ENCODE results near the gene LYPD8. TPM values are rescaled to one million over a fixed set of nuclear protein-coding genes. Genes with fewer than 3 reads are reported as not detected.

Gene LYPD8
- total RNA-seq, 5 donors from 2014 or later (not counting 1 experiment from before 2014, with no cell fraction given) = not detected

- no peaks in the 10 kb centered on the region for H3K4me1 ChIP-seq (ENCODE audit: control insufficient read depth in 1 of 2, extremely low read depth in 1 of 2, insufficient read depth in 2 of 2, low read length in 2 of 2)
- CTCF ChIA-PET = no interaction called here
- DNase-seq (no peak), ATAC-seq (replicated peaks in 1 of 4) (no peak)
- no peaks in the 10 kb centered on the region for H3K36me3 Mint-ChIP-seq
- H3K27me3 Mint-ChIP-seq = peaks cover 14 to 17% of the 10 kb centered on the region in 2 donors
- H3K9me3 ChIP-seq = no peaks in the 10 kb centered on the region
- no peak overlapping the region for H3K27ac ChIP-seq (ENCODE audit: low read length)
- H3K4me1 Mint-ChIP-seq = no peaks in the 10 kb centered on the region
- 29% methylated on average over 1 of the region's 1 CpG for WGBS (ENCODE audit: insufficient coverage)
- no peak overlapping the region for H3K4me3 Mint-ChIP-seq
- H3K9me3 Mint-ChIP-seq = no peaks in the 10 kb centered on the region
- no peak overlapping the region for H3K4me3 ChIP-seq (ENCODE audit: control insufficient read depth in 1 of 2, extremely low read depth in 1 of 2, low read length in 1 of 2)
- H3K27ac Mint-ChIP-seq = no peak overlapping the region
- POLR2A ChIA-PET = no interaction called here
- no peaks in the 10 kb centered on the region for H3K36me3 ChIP-seq (ENCODE audit: control insufficient read depth in 2 of 2, extremely low read depth in 1 of 2, insufficient read depth in 1 of 2, low read length in 1 of 2)
- peaks cover 0 to 4% of the 10 kb centered on the region in 2 experiments for H3K27me3 ChIP-seq (replicated peaks in 1 of 2; ENCODE audit: control insufficient read depth in 2 of 2, extremely low read depth in 1 of 2, insufficient read depth in 2 of 2, low read length in 1 of 2)
Measured at GRCh38 chr1:248699099-248699498, 56.5 kb downstream of the LYPD8 start.

GRCh38 chr1:248697907-248698306 lies 57.7 kb downstream of the LYPD8 start:
- no CpG with 5 or more reads among the region's 6 CpGs for WGBS (ENCODE audit: insufficient coverage)

GRCh38 chr1:248696774-248697173 lies 58.8 kb downstream of the LYPD8 start:
- H3K27me3 Mint-ChIP-seq = peaks cover 19 to 23% of the 10 kb centered on the region in 2 donors
- H3K27ac Mint-ChIP-seq = no peak overlapping the region
- H3K27ac ChIP-seq (ENCODE audit: low read length) = no peak overlapping the region
- no peak overlapping the region for H3K4me3 ChIP-seq (ENCODE audit: control insufficient read depth in 1 of 2, extremely low read depth in 1 of 2, low read length in 1 of 2)
- no peak for ATAC-seq (replicated peaks in 1 of 4)
- ChIA-PET CTCF (no interaction called here), POLR2A (no interaction called here)
- H3K9me3 ChIP-seq = no peaks in the 10 kb centered on the region
- WGBS (ENCODE audit: insufficient coverage) = 81% methylated on average over 2 of the region's 3 CpGs
- H3K4me3 Mint-ChIP-seq = no peak overlapping the region
- no peaks in the 10 kb centered on the region for H3K9me3 Mint-ChIP-seq
- H3K4me1 ChIP-seq (ENCODE audit: control insufficient read depth in 1 of 2, extremely low read depth in 1 of 2, insufficient read depth in 2 of 2, low read length in 2 of 2) = no peaks in the 10 kb centered on the region
- peaks cover 3% of the 10 kb centered on the region for H3K36me3 Mint-ChIP-seq
- no peaks in the 10 kb centered on the region for H3K4me1 Mint-ChIP-seq
- peaks cover 0 to 4% of the 10 kb centered on the region in 2 experiments for H3K27me3 ChIP-seq (replicated peaks in 1 of 2; ENCODE audit: control insufficient read depth in 2 of 2, extremely low read depth in 1 of 2, insufficient read depth in 2 of 2, low read length in 1 of 2)
- no peak for DNase-seq
- no peaks in the 10 kb centered on the region for H3K36me3 ChIP-seq (ENCODE audit: control insufficient read depth in 2 of 2, extremely low read depth in 1 of 2, insufficient read depth in 1 of 2, low read length in 1 of 2)

More at GRCh38 chr1:248697907-248698306, 57.7 kb downstream of the LYPD8 start:
- H3K4me3 ChIP-seq (ENCODE audit: control insufficient read depth in 1 of 2, extremely low read depth in 1 of 2, low read length in 1 of 2) = no peak overlapping the region
- CTCF ChIA-PET = no interaction called here
- no peaks in the 10 kb centered on the region for H3K36me3 ChIP-seq (ENCODE audit: control insufficient read depth in 2 of 2, extremely low read depth in 1 of 2, insufficient read depth in 1 of 2, low read length in 1 of 2)
- Mint-ChIP-seq H3K9me3 (no peaks in the 10 kb centered on the region), H3K4me3 (no peak overlapping the region), H3K4me1 (no peaks in the 10 kb centered on the region), H3K27me3 (peaks cover 14 to 17% of the 10 kb centered on the region in 2 donors), H3K36me3 (no peaks in the 10 kb centered on the region), H3K27ac (no peak overlapping the region)
- POLR2A ChIA-PET = no interaction called here
- peaks cover 0 to 4% of the 10 kb centered on the region in 2 experiments for H3K27me3 ChIP-seq (replicated peaks in 1 of 2; ENCODE audit: control insufficient read depth in 2 of 2, extremely low read depth in 1 of 2, insufficient read depth in 2 of 2, low read length in 1 of 2)
- ATAC-seq (replicated peaks in 1 of 4) = no peak
- H3K27ac ChIP-seq (ENCODE audit: low read length) = no peak overlapping the region
- DNase-seq = no peak
- no peaks in the 10 kb centered on the region for H3K4me1 ChIP-seq (ENCODE audit: control insufficient read depth in 1 of 2, extremely low read depth in 1 of 2, insufficient read depth in 2 of 2, low read length in 2 of 2)
- H3K9me3 ChIP-seq = no peaks in the 10 kb centered on the region

- Histone ChIP-seq H3K27ac (ENCODE audit: low read length) (no peak overlapping the region), H3K9me3 (no peaks in the 10 kb centered on the region), H3K4me1 (ENCODE audit: control insufficient read depth in 1 of 2, extremely low read depth in 1 of 2, insufficient read depth in 2 of 2, low read length in 2 of 2) (no peaks in the 10 kb centered on the region), H3K27me3 (replicated peaks in 1 of 2; ENCODE audit: control insufficient read depth in 2 of 2, extremely low read depth in 1 of 2, insufficient read depth in 2 of 2, low read length in 1 of 2) (peaks cover 0 to 4% of the 10 kb centered on the region in 2 experiments), H3K4me3 (ENCODE audit: control insufficient read depth in 1 of 2, extremely low read depth in 1 of 2, low read length in 1 of 2) (no peak overlapping the region), H3K36me3 (ENCODE audit: control insufficient read depth in 2 of 2, extremely low read depth in 1 of 2, insufficient read depth in 1 of 2, low read length in 1 of 2) (no peaks in the 10 kb centered on the region)
- no CpG with 5 or more reads among the region's 3 CpGs for WGBS (ENCODE audit: insufficient coverage)
- ATAC-seq (replicated peaks in 1 of 4) = no peak
- Mint-ChIP-seq H3K36me3 (peaks cover 3% of the 10 kb centered on the region), H3K4me1 (no peaks in the 10 kb centered on the region), H3K4me3 (no peak overlapping the region), H3K27ac (no peak overlapping the region), H3K27me3 (peaks cover 19 to 23% of the 10 kb centered on the region in 2 donors), H3K9me3 (no peaks in the 10 kb centered on the region)
- DNase-seq = peak in 1 of 35 experiments; percentile 11
- CTCF ChIA-PET = no interaction called here
- POLR2A ChIA-PET = no interaction called here
Measured at GRCh38 chr1:248696261-248696660, 59.3 kb downstream of the LYPD8 start.

GRCh38 chr1:248695451-248696132 lies 60.0 kb downstream of the LYPD8 start:
- H3K36me3 Mint-ChIP-seq = peaks cover 3% of the 10 kb centered on the region
- ChIA-PET CTCF (no interaction called here), POLR2A (no interaction called here)
- Histone ChIP-seq H3K27ac (ENCODE audit: low read length) (no peak overlapping the region), H3K27me3 (replicated peaks in 1 of 2; ENCODE audit: control insufficient read depth in 2 of 2, extremely low read depth in 1 of 2, insufficient read depth in 2 of 2, low read length in 1 of 2) (peaks cover 0 to 4% of the 10 kb centered on the region in 2 experiments), H3K4me1 (ENCODE audit: control insufficient read depth in 1 of 2, extremely low read depth in 1 of 2, insufficient read depth in 2 of 2, low read length in 2 of 2) (no peaks in the 10 kb centered on the region), H3K4me3 (ENCODE audit: control insufficient read depth in 1 of 2, extremely low read depth in 1 of 2, low read length in 1 of 2) (no peak overlapping the region), H3K9me3 (no peaks in the 10 kb centered on the region), H3K36me3 (ENCODE audit: control insufficient read depth in 2 of 2, extremely low read depth in 1 of 2, insufficient read depth in 1 of 2, low read length in 1 of 2) (no peaks in the 10 kb centered on the region)
- H3K27ac Mint-ChIP-seq = no peak overlapping the region
- DNase-seq (no peak), ATAC-seq (replicated peaks in 1 of 4) (no peak)
- 98% methylated on average over 4 of the region's 13 CpGs for WGBS (ENCODE audit: insufficient coverage)
- no peaks in the 10 kb centered on the region for H3K9me3 Mint-ChIP-seq
- no peak overlapping the region for H3K4me3 Mint-ChIP-seq
- peaks cover 19 to 23% of the 10 kb centered on the region in 2 donors for H3K27me3 Mint-ChIP-seq
- H3K4me1 Mint-ChIP-seq = no peaks in the 10 kb centered on the region

- peaks cover 4 to 9% (median 4%) of the 10 kb centered on the region in 3 donors for H3K9me3 Mint-ChIP-seq
Measured at GRCh38 chr1:248691567-248692155, 63.9 kb downstream of the LYPD8 start.

More at GRCh38 chr1:248691567-248692155, 63.9 kb downstream of the LYPD8 start:
- Histone ChIP-seq H3K36me3 (ENCODE audit: control insufficient read depth in 2 of 2, extremely low read depth in 1 of 2, insufficient read depth in 1 of 2, low read length in 1 of 2) (no peaks in the 10 kb centered on the region), H3K27ac (ENCODE audit: low read length) (no peak overlapping the region), H3K4me1 (ENCODE audit: control insufficient read depth in 1 of 2, extremely low read depth in 1 of 2, insufficient read depth in 2 of 2, low read length in 2 of 2) (no peaks in the 10 kb centered on the region), H3K9me3 (no peaks in the 10 kb centered on the region), H3K27me3 (replicated peaks in 1 of 2; ENCODE audit: control insufficient read depth in 2 of 2, extremely low read depth in 1 of 2, insufficient read depth in 2 of 2, low read length in 1 of 2) (peaks cover 0 to 4% of the 10 kb centered on the region in 2 experiments), H3K4me3 (ENCODE audit: control insufficient read depth in 1 of 2, extremely low read depth in 1 of 2, low read length in 1 of 2) (no peak overlapping the region)
- H3K36me3 Mint-ChIP-seq = peaks cover 3% of the 10 kb centered on the region
- ChIA-PET CTCF (interaction anchor here in 1 of 2 donors (1.1 kb wide), 1 partner anchor 288 kb away, joined by 3 read pairs; no protein-coding TSS in a partner anchor), POLR2A (no interaction called here)
- ATAC-seq (replicated peaks in 1 of 4) (no peak), DNase-seq (no peak)
- no peak overlapping the region for H3K27ac Mint-ChIP-seq
- WGBS (ENCODE audit: insufficient coverage) = 90% methylated on average over 51 of the region's 51 CpGs
- peaks cover 6 to 16% of the 10 kb centered on the region in 2 donors for H3K27me3 Mint-ChIP-seq
- H3K4me1 Mint-ChIP-seq = peaks cover 2 to 5% (median 3%) of the 10 kb centered on the region in 3 donors
- H3K4me3 Mint-ChIP-seq = no peak overlapping the region

All from T-cell (primary cell).